Measurements from ENCODE around the gene FXR2. TPM values are rescaled to one million over a fixed set of nuclear protein-coding genes. Genes with fewer than 3 reads are reported as not detected.

The FXR2 gene
- total and polyA plus RNA-seq, 9 of the 15 experiments (the other 6 are each of a cell fraction or from before 2014, with no cell fraction given) = 2.0 to 49.3 (median 24.5) TPM

DNA sequence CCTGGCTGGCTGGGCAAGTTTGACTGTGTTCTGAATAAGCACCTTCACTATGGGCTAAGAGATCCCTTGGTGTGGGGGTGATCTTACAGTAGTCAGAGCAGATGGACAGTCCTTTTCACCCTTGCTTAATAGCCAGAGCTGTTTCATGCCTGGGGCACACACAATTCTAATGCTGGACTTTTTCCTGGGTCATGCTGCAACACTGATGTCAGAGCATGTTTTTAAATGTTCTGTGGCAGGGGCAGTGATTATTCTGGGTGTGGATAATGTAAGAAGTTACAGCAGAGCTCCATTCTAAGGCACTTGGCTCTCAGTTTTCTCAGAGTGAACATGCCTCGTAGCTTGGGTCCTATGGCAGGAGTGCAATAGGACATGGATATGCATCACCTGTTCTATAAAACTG, 39.2 kb downstream of the FXR2 start:
- ChIA-PET CTCF (ENCODE audit: low intra/inter-chr PET ratio) (no interaction called here), POLR2A (interaction anchor here (0.6 to 6.7 kb wide), 10 partner anchors 8 to 262 kb away, joined by 3 to 46 read pairs (median 4); partner anchors contain the start of genes ACAP1, MPDU1, TP53 and ZBTB4)
- no peak for DNase-seq (ENCODE audit: extremely low read depth in 1 of 4, low spot score in 3 of 4)
- Histone ChIP-seq H3K4me1 (replicated peaks in 1 of 2; ENCODE audit: control insufficient read depth in 2 of 2, insufficient read depth in 2 of 2, low read length in 2 of 2) (peaks cover 24 to 37% of the 10 kb centered on the region in 2 experiments), H2AFZ (ENCODE audit: low read depth, low read length) (no peak overlapping the region), H3K9me1 (ENCODE audit: control insufficient read depth, insufficient read depth, low read length) (peaks cover 9% of the 10 kb centered on the region), H4K20me1 (replicated peaks; ENCODE audit: control insufficient read depth, insufficient read depth, low read length) (peaks cover 43% of the 10 kb centered on the region), H3K4me3 (peak overlapping the region; percentile 99; the same call in 1 of the 2 replicates), H3K4me2 (ENCODE audit: insufficient read depth, low read length) (peak overlapping the region; percentile 83), H3K9ac (ENCODE audit: insufficient read depth in 1 of 2, low read depth in 2 of 2, low read length in 2 of 2) (peak overlapping the region; percentile 84 to 97; a peak in 3 of 4 replicates), H3K36me3 (ENCODE audit: control insufficient read depth, insufficient read depth, low read length) (peaks cover 73% of the 10 kb centered on the region), H3K27me3 (ENCODE audit: control insufficient read depth in 2 of 2, insufficient read depth in 2 of 2, low read length in 2 of 2) (no peaks in the 10 kb centered on the region), H3K9me3 (replicated peaks; ENCODE audit: control insufficient read depth, insufficient read depth, low read depth, low read length) (no peaks in the 10 kb centered on the region), H3K27ac (ENCODE audit: extremely low read depth, low read depth, low read length) (peak overlapping the region; percentile 98), H3K79me2 (ENCODE audit: control insufficient read depth, insufficient read depth, low read length) (peaks cover 71% of the 10 kb centered on the region)
- in situ Hi-C loops (cut with MboI) = no loop called here
- intact Hi-C loops (cut with micrococcal nuclease) = no loop called here
- no peak for FAIRE-seq
- BruUV-seq (replicated peaks) = no TSS peak
- 92% methylated on average over 1 of the region's 1 CpG for WGBS (ENCODE audit: insufficient coverage, low coverage, missing lambda C conversion rate)
- ATAC-seq = no peak
- no peak for TF ChIP-seq OTX1 (CRISPR knock-in tag; IDR thresholded peaks at IDR 0.05)
- TF ChIP-seq NFIX (CRISPR knock-in tag; IDR thresholded peaks at IDR 0.05; ENCODE audit: low read depth) = no peak
- TF ChIP-seq NR2F6 (CRISPR knock-in tag; IDR thresholded peaks at IDR 0.05) = no peak
- TF ChIP-seq MYC (IDR thresholded peaks at IDR 0.05; ENCODE audit: low read depth, low read length) = no peak
- no peak for TF ChIP-seq MYC (CRISPR knock-in tag; IDR thresholded peaks at IDR 0.05; ENCODE audit: borderline replicate concordance, low read depth)
- TF ChIP-seq HDGF (IDR thresholded peaks at IDR 0.05) = no peak
- 0 out of 2 replicates have a peak, but pooled peaks have one; percentile 4 for TF ChIP-seq SUPT5H (IDR thresholded peaks at IDR 0.05)
- TF ChIP-seq RBFOX2 (IDR thresholded peaks at IDR 0.05; ENCODE audit: low read depth, low read length) = 0 out of 2 replicates have a peak, but pooled peaks have one; percentile 3
- no peak for TF ChIP-seq EGR1 (conservative IDR thresholded peaks at IDR 0.05)
- TF ChIP-seq XRCC5 (IDR thresholded peaks at IDR 0.05; ENCODE audit: low read depth, low read length) = no peak
- TF ChIP-seq ZNF586 (CRISPR knock-in tag; conservative IDR thresholded peaks at IDR 0.05) = no peak
- TF ChIP-seq, protein P1, sequence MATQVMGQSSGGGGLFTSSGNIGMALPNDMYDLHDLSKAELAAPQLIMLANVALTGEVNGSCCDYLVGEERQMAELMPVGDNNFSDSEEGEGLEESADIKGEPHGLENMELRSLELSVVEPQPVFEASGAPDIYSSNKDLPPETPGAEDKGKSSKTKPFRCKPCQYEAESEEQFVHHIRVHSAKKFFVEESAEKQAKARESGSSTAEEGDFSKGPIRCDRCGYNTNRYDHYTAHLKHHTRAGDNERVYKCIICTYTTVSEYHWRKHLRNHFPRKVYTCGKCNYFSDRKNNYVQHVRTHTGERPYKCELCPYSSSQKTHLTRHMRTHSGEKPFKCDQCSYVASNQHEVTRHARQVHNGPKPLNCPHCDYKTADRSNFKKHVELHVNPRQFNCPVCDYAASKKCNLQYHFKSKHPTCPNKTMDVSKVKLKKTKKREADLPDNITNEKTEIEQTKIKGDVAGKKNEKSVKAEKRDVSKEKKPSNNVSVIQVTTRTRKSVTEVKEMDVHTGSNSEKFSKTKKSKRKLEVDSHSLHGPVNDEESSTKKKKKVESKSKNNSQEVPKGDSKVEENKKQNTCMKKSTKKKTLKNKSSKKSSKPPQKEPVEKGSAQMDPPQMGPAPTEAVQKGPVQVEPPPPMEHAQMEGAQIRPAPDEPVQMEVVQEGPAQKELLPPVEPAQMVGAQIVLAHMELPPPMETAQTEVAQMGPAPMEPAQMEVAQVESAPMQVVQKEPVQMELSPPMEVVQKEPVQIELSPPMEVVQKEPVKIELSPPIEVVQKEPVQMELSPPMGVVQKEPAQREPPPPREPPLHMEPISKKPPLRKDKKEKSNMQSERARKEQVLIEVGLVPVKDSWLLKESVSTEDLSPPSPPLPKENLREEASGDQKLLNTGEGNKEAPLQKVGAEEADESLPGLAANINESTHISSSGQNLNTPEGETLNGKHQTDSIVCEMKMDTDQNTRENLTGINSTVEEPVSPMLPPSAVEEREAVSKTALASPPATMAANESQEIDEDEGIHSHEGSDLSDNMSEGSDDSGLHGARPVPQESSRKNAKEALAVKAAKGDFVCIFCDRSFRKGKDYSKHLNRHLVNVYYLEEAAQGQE (IDR thresholded peaks at IDR 0.05; ENCODE audit: borderline replicate concordance) = no peak
- TF ChIP-seq, protein P1 (CRISPR knock-in tag; IDR thresholded peaks at IDR 0.05; ENCODE audit: low read depth) = no peak
- no peak for TF ChIP-seq ZFX (CRISPR knock-in tag; IDR thresholded peaks at IDR 0.05)
- no peak for TF ChIP-seq TSC22D4 (tag; IDR thresholded peaks at IDR 0.05)
- TF ChIP-seq POLR2G (IDR thresholded peaks at IDR 0.05; ENCODE audit: low read depth, low read length) = 0 out of 2 replicates have a peak, but pooled peaks have one; percentile 18
- no peak for TF ChIP-seq ZNF445 (CRISPR knock-in tag; IDR thresholded peaks at IDR 0.05; ENCODE audit: low read depth)

All from K562 (cell line).